Measurements from ENCODE around the gene GIPC2.

Gene GIPC2

DNA sequence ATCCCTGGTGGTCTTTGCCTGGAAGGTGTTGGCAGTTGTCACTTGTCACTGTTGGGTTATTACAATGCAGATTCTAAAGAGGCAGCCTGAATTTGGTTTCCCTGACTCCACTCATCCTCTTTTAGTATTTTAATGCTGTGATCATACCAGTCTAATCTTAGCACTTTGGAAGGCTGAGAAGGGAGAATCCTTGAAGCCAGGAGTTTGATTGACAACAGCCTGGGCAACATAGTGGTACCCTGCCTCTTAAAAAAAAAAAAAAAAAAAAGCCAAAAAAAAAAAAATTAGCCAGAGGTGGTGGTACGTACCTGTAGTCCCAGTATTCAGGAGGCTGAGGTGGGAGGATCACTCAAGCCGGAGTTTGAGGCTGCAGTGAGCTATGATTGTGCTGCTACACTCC lies 7.7 kb downstream of the GIPC2 start:
- no peak overlapping the region for H3K4me3 ChIP-seq (ENCODE audit: low read length)
- H3K9me3 ChIP-seq (ENCODE audit: control insufficient read depth, insufficient read depth, low read length) = no peaks in the 10 kb centered on the region
- H3K79me2 ChIP-seq (ENCODE audit: control insufficient read depth, low read length) = no peaks in the 10 kb centered on the region
- no peaks in the 10 kb centered on the region for H3K27me3 ChIP-seq (ENCODE audit: control insufficient read depth, low read length)
- no peak overlapping the region for H3K4me2 ChIP-seq (ENCODE audit: low read length)
- no peaks in the 10 kb centered on the region for H4K20me1 ChIP-seq (ENCODE audit: control insufficient read depth, insufficient read depth, low read depth, low read length)
- H3F3A ChIP-seq (ENCODE audit: control insufficient read depth, insufficient read depth) = no peaks in the 10 kb centered on the region
- H3K9me2 ChIP-seq (replicated peaks; ENCODE audit: control insufficient read depth, low read length) = no peaks in the 10 kb centered on the region
- H3K36me3 ChIP-seq (ENCODE audit: control insufficient read depth, low read length) = no peaks in the 10 kb centered on the region
- TF ChIP-seq EZH2phosphoT487 (IDR thresholded peaks at IDR 0.05; ENCODE audit: borderline replicate concordance, low read length) = no peak
- TF ChIP-seq, protein P1, sequence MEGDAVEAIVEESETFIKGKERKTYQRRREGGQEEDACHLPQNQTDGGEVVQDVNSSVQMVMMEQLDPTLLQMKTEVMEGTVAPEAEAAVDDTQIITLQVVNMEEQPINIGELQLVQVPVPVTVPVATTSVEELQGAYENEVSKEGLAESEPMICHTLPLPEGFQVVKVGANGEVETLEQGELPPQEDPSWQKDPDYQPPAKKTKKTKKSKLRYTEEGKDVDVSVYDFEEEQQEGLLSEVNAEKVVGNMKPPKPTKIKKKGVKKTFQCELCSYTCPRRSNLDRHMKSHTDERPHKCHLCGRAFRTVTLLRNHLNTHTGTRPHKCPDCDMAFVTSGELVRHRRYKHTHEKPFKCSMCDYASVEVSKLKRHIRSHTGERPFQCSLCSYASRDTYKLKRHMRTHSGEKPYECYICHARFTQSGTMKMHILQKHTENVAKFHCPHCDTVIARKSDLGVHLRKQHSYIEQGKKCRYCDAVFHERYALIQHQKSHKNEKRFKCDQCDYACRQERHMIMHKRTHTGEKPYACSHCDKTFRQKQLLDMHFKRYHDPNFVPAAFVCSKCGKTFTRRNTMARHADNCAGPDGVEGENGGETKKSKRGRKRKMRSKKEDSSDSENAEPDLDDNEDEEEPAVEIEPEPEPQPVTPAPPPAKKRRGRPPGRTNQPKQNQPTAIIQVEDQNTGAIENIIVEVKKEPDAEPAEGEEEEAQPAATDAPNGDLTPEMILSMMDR (IDR thresholded peaks at IDR 0.05; ENCODE audit: low read depth, low read length, poor library complexity, severe bottlenecking) = no peak
- H3K27ac ChIP-seq (ENCODE audit: low read depth, low read length) = no peak overlapping the region
- no peaks in the 10 kb centered on the region for H3K4me1 ChIP-seq (ENCODE audit: control insufficient read depth, low read length)

DNA sequence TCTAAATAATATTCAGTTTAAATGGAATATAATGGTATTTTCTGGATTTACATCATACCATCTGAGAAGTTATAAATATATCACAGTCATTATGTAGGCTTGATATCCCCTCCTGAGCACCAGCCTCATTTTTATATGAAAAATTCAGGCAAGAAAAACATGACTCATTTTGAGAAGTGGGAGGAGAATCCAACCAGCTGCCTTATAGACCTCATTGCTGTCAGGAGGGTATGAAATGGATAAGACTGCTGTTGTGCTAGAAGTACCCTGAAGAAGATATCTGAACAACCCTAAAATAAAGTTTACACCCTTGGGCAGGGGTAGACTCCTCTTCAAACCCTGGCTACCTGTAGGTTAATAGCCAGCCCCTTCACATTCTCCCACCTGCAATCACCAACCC lies 8.8 kb downstream of the GIPC2 start:
- TF ChIP-seq, protein P1 (IDR thresholded peaks at IDR 0.05; ENCODE audit: low read depth, low read length, poor library complexity, severe bottlenecking) = no peak
- no peak for TF ChIP-seq EZH2phosphoT487 (IDR thresholded peaks at IDR 0.05; ENCODE audit: borderline replicate concordance, low read length)
- no peaks in the 10 kb centered on the region for H3K27me3 ChIP-seq (ENCODE audit: control insufficient read depth, low read length)
- no peaks in the 10 kb centered on the region for H4K20me1 ChIP-seq (ENCODE audit: control insufficient read depth, insufficient read depth, low read depth, low read length)
- H3F3A ChIP-seq (ENCODE audit: control insufficient read depth, insufficient read depth) = no peaks in the 10 kb centered on the region
- no peaks in the 10 kb centered on the region for H3K9me2 ChIP-seq (replicated peaks; ENCODE audit: control insufficient read depth, low read length)
- H3K36me3 ChIP-seq (ENCODE audit: control insufficient read depth, low read length) = no peaks in the 10 kb centered on the region
- no peaks in the 10 kb centered on the region for H3K4me1 ChIP-seq (ENCODE audit: control insufficient read depth, low read length)
- no peak overlapping the region for H3K27ac ChIP-seq (ENCODE audit: low read depth, low read length)
- H3K9me3 ChIP-seq (ENCODE audit: control insufficient read depth, insufficient read depth, low read length) = no peaks in the 10 kb centered on the region
- H3K4me2 ChIP-seq (ENCODE audit: low read length) = no peak overlapping the region
- no peak overlapping the region for H3K4me3 ChIP-seq (ENCODE audit: low read length)
- no peaks in the 10 kb centered on the region for H3K79me2 ChIP-seq (ENCODE audit: control insufficient read depth, low read length)

DNA sequence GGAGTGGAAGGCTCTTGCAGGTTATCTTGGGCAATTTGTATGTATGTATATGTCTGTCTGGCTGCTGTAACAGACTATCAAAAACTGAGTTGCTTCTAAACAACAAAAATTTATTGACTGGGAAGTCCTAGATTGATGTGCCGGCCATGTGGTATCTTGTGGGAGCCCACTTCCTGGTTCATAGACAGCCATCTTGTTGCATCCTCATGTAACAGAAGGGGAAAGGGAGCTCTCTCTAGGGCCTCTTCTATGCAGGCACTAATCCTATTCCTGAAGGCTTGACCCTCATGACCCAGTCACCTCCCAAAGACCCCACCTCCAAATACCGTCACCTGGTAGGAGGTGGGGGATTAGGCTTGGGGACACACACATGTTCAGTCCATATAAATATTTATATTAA lies 9.2 kb downstream of the GIPC2 start:
- H4K20me1 ChIP-seq (ENCODE audit: control insufficient read depth, insufficient read depth, low read depth, low read length) = no peaks in the 10 kb centered on the region
- no peak overlapping the region for H3K4me2 ChIP-seq (ENCODE audit: low read length)
- H3K4me3 ChIP-seq (ENCODE audit: low read length) = no peak overlapping the region
- H3K9me2 ChIP-seq (replicated peaks; ENCODE audit: control insufficient read depth, low read length) = no peaks in the 10 kb centered on the region
- H3K9me3 ChIP-seq (ENCODE audit: control insufficient read depth, insufficient read depth, low read length) = no peaks in the 10 kb centered on the region
- no peaks in the 10 kb centered on the region for H3K36me3 ChIP-seq (ENCODE audit: control insufficient read depth, low read length)
- TF ChIP-seq, protein P1 (IDR thresholded peaks at IDR 0.05; ENCODE audit: low read depth, low read length, poor library complexity, severe bottlenecking) = no peak
- TF ChIP-seq EZH2phosphoT487 (IDR thresholded peaks at IDR 0.05; ENCODE audit: borderline replicate concordance, low read length) = no peak
- no peaks in the 10 kb centered on the region for H3K27me3 ChIP-seq (ENCODE audit: control insufficient read depth, low read length)
- no peaks in the 10 kb centered on the region for H3F3A ChIP-seq (ENCODE audit: control insufficient read depth, insufficient read depth)
- no peaks in the 10 kb centered on the region for H3K79me2 ChIP-seq (ENCODE audit: control insufficient read depth, low read length)
- H3K4me1 ChIP-seq (ENCODE audit: control insufficient read depth, low read length) = no peaks in the 10 kb centered on the region
- H3K27ac ChIP-seq (ENCODE audit: low read depth, low read length) = no peak overlapping the region
